NT2/D1 (cell line): ENCODE data around the gene ARID1B.

Source experiments
- DNase-seq: peaks from one replicate; pipeline ENCODE4 v3.0.0-alpha.2; 2011; ENCODE audit warnings: low read depth, low spot score
- H3K27me3 ChIP-seq: 2 replicates; pipeline ENCODE4 v1.6.0; 2011; ENCODE audit warnings: mild to moderate bottlenecking; ENCODE audit not compliant: insufficient read length, insufficient read depth
- H3K36me3 ChIP-seq: 2 replicates; pipeline ENCODE4 v1.6.1; 2011; ENCODE audit warnings: mild to moderate bottlenecking, low read length, mixed read lengths; ENCODE audit not compliant: insufficient read depth, insufficient read length
- H3K4me1 ChIP-seq: 2 replicates; pipeline ENCODE4 v1.5.1; 2011; ENCODE audit not compliant: insufficient read depth, insufficient read length
- H3K4me3 ChIP-seq: 2 replicates; pipeline ENCODE4 v1.5.1; 2011; ENCODE audit warnings: low read depth; ENCODE audit not compliant: insufficient read length
- H3K9ac ChIP-seq: 2 replicates; pipeline ENCODE4 v1.6.0; 2011; ENCODE audit warnings: low read depth; ENCODE audit not compliant: insufficient read length
- H3K9me3 ChIP-seq: 2 replicates; pipeline ENCODE4 v1.5.1; 2011; ENCODE audit warnings: mild to moderate bottlenecking, low read length; ENCODE audit not compliant: insufficient read depth
- SUZ12 ChIP-seq: IDR thresholded peaks from 2 replicates; pipeline ENCODE4 v1.6.1; 2011; ENCODE audit not compliant: insufficient read length, insufficient read depth; ENCODE audit errors: extremely low read depth
- YY1 ChIP-seq: IDR thresholded peaks from 2 replicates; pipeline ENCODE4 v1.6.1; 2011; ENCODE audit not compliant: insufficient read length, insufficient read depth
- ZNF274 ChIP-seq: IDR thresholded peaks from 2 replicates; pipeline ENCODE4 v1.6.1; 2011; ENCODE audit warnings: mild to moderate bottlenecking, low read depth, low read length

The ARID1B gene

GRCh38 chr6:156825475-156825874 lies 48.3 kb downstream of the ARID1B start:
- H3K36me3 ChIP-seq, result peaks cover 20% of the 10 kb centered on the region
- TF ChIP-seq ZNF274 (no peak), YY1 (no peak), SUZ12 (no peak)
- DNase-seq, result no peak
- peaks cover 5% of the 10 kb centered on the region for H3K4me1 ChIP-seq
- H3K9me3 ChIP-seq, result no peaks in the 10 kb centered on the region
- no peaks in the 10 kb centered on the region for H3K27me3 ChIP-seq
- no peak overlapping the region for H3K9ac ChIP-seq
- H3K4me3 ChIP-seq, result no peak overlapping the region

GRCh38 chr6:156826290-156826955 lies 49.2 kb downstream of the ARID1B start:
- TF ChIP-seq SUZ12 (no peak), ZNF274 (no peak), YY1 (no peak)
- peaks cover 25% of the 10 kb centered on the region for H3K36me3 ChIP-seq
- H3K27me3 ChIP-seq, result no peaks in the 10 kb centered on the region
- peaks cover 5% of the 10 kb centered on the region for H3K4me1 ChIP-seq
- DNase-seq, result no peak
- no peaks in the 10 kb centered on the region for H3K9me3 ChIP-seq
- H3K9ac ChIP-seq, result no peak overlapping the region
- no peak overlapping the region for H3K4me3 ChIP-seq

- no peaks in the 10 kb centered on the region for H3K27me3 ChIP-seq
- H3K4me1 ChIP-seq, result peaks cover 5% of the 10 kb centered on the region
- H3K36me3 ChIP-seq, result peaks cover 32% of the 10 kb centered on the region
- no peak overlapping the region for H3K4me3 ChIP-seq
- no peak for DNase-seq
- no peaks in the 10 kb centered on the region for H3K9me3 ChIP-seq
- no peak for TF ChIP-seq ZNF274
- no peak for TF ChIP-seq SUZ12
- no peak for TF ChIP-seq YY1
- H3K9ac ChIP-seq, result no peak overlapping the region
Observed at GRCh38 chr6:156827382-156827781, 50.2 kb downstream of the ARID1B start.

- Histone ChIP-seq H3K4me3 (no peak overlapping the region), H3K4me1 (peaks cover 5% of the 10 kb centered on the region), H3K36me3 (peaks cover 33% of the 10 kb centered on the region), H3K9me3 (no peaks in the 10 kb centered on the region), H3K9ac (no peak overlapping the region), H3K27me3 (no peaks in the 10 kb centered on the region)
- no peak for DNase-seq
- TF ChIP-seq YY1 (no peak), ZNF274 (no peak), SUZ12 (no peak)
Observed at GRCh38 chr6:156828280-156828703, 51.1 kb downstream of the ARID1B start.

GRCh38 chr6:156830126-156830525 lies 52.9 kb downstream of the ARID1B start:
- H3K27me3 ChIP-seq, result no peaks in the 10 kb centered on the region
- peaks cover 33% of the 10 kb centered on the region for H3K36me3 ChIP-seq

GRCh38 chr6:156832231-156832647 lies 55.1 kb downstream of the ARID1B start:
- Histone ChIP-seq H3K27me3 (no peaks in the 10 kb centered on the region), H3K9ac (no peak overlapping the region), H3K4me1 (peaks cover 3% of the 10 kb centered on the region), H3K9me3 (no peaks in the 10 kb centered on the region), H3K36me3 (peaks cover 31% of the 10 kb centered on the region), H3K4me3 (no peak overlapping the region)
- DNase-seq, result no peak
- TF ChIP-seq ZNF274, result no peak
- no peak for TF ChIP-seq YY1
- TF ChIP-seq SUZ12, result no peak

More at GRCh38 chr6:156830126-156830525, 52.9 kb downstream of the ARID1B start:
- Histone ChIP-seq H3K9ac (no peak overlapping the region), H3K4me1 (peaks cover 5% of the 10 kb centered on the region), H3K9me3 (no peaks in the 10 kb centered on the region), H3K4me3 (no peak overlapping the region)
- DNase-seq, result no peak
- TF ChIP-seq YY1 (no peak), SUZ12 (no peak), ZNF274 (no peak)

GRCh38 chr6:156832669-156833068 lies 55.5 kb downstream of the ARID1B start:
- no peak for TF ChIP-seq YY1
- no peak for TF ChIP-seq ZNF274
- no peak for TF ChIP-seq SUZ12
- no peaks in the 10 kb centered on the region for H3K4me1 ChIP-seq

More at GRCh38 chr6:156832669-156833068, 55.5 kb downstream of the ARID1B start:
- Histone ChIP-seq H3K36me3 (peaks cover 29% of the 10 kb centered on the region), H3K9me3 (no peaks in the 10 kb centered on the region), H3K4me3 (no peak overlapping the region), H3K27me3 (no peaks in the 10 kb centered on the region), H3K9ac (no peak overlapping the region)
- no peak for DNase-seq
